Smooth muscle cell (in vitro differentiated cells): ENCODE data around the gene BHLHA9. TPM values are rescaled to one million over a fixed set of nuclear protein-coding genes. Genes with fewer than 3 reads are reported as not detected.

Experiments
- DNase-seq: peaks from one replicate; lab custom pipeline; 2025; ENCODE audit not compliant: unreplicated experiment; lab: John Stamatoyannopoulos, UW
- H2AFZ ChIP-seq: fragments of 200-600 bp; sonication (generic); 2 replicates; pipeline ENCODE4 v1.6.0; 2016; ENCODE audit warnings: antibody characterized with exemption, low read depth, mild to moderate bottlenecking
- H3F3A ChIP-seq: fragments of 200-600 bp; sonication (generic); 2 replicates; pipeline ENCODE4 v1.6.0; 2017; ENCODE audit warnings: antibody characterized with exemption, low read depth
- H3K27ac ChIP-seq: fragments of 200-600 bp; sonication (generic); 2 replicates; pipeline ENCODE4 v1.5.1; 2016; ENCODE audit warnings: low read depth, mild to moderate bottlenecking
- H3K27me3 ChIP-seq: fragments of 200-600 bp; sonication (generic); 2 replicates; pipeline ENCODE4 v1.6.1; 2016; ENCODE audit warnings: low read depth, mild to moderate bottlenecking
- H3K36me3 ChIP-seq: fragments of 200-600 bp; sonication (generic); 2 replicates; pipeline ENCODE4 v1.5.1; 2016; ENCODE audit warnings: low read depth
- H3K4me1 ChIP-seq: fragments of 200-600 bp; sonication (generic); 2 replicates; pipeline ENCODE4 v1.5.1; 2016; ENCODE audit warnings: low read depth
- H3K4me2 ChIP-seq: fragments of 200-600 bp; sonication (generic); 2 replicates; pipeline ENCODE4 v1.6.0; 2016; ENCODE audit warnings: mild to moderate bottlenecking
- H3K4me3 ChIP-seq: fragments of 200-600 bp; sonication (generic); 2 replicates; pipeline ENCODE4 v1.5.1; 2016; ENCODE audit warnings: mild to moderate bottlenecking
- H3K79me2 ChIP-seq: fragments of 200-600 bp; sonication (generic); 2 replicates; pipeline ENCODE4 v1.6.0; 2016; ENCODE audit warnings: low read depth, mild to moderate bottlenecking
- H3K9ac ChIP-seq: fragments of 200-600 bp; sonication (generic); 2 replicates; pipeline ENCODE4 v1.6.0; 2016; ENCODE audit warnings: low read depth
- H3K9me3 ChIP-seq: fragments of 200-600 bp; sonication (generic); replicated peaks from 2 replicates; pipeline ENCODE4 v1.5.1; 2016; ENCODE audit warnings: low read depth
- H4K20me1 ChIP-seq: fragments of 200-600 bp; sonication (generic); 2 replicates; pipeline ENCODE4 v1.6.0; 2016; ENCODE audit warnings: low read depth
- CTCF ChIP-seq: fragments of 200-600 bp; sonication (generic); IDR thresholded peaks from 2 replicates; pipeline ENCODE4 v1.5.1; 2017; ENCODE audit warnings: borderline replicate concordance, mild to moderate bottlenecking, antibody characterized with exemption; ENCODE audit not compliant: insufficient read depth, poor library complexity, severe bottlenecking
- WGBS: methylation state at CpG from one replicate; pipeline ENCODE4 v1.1.7; 2016; ENCODE audit warnings: low lambda C conversion rate; 5-methylcytosine and 5-hydroxymethylcytosine counted together
- polyA plus RNA-seq: library from polyadenylated mRNA; unstranded; fragments of >200 nt; fragmentation: Nextera tagmentation; extraction: Ambion mirVana; gene quantifications from 2 replicates; pipeline ENCODE4 v1.2.1, GENCODE V29; 2016
- total RNA-seq: library from RNA; depleted of rRNA; stranded (reverse); fragments of >200 nt; gene quantifications from 2 replicates; pipeline ENCODE4 v1.2.3, GENCODE V29; 2014

BHLHA9 gene
- total and polyA plus RNA-seq, 2 experiments from 2014 or later, result not detected

- H2AFZ ChIP-seq, result no peak overlapping the region
- WGBS, result 68% methylated on average over 9 of the region's 9 CpGs
- DNase-seq, result no peak
- H3F3A ChIP-seq, result no peaks in the 10 kb centered on the region
- H3K27me3 ChIP-seq, result peaks cover 6% of the 10 kb centered on the region
- no peaks in the 10 kb centered on the region for H3K4me1 ChIP-seq
- H3K9me3 ChIP-seq, result no peaks in the 10 kb centered on the region
- no peak overlapping the region for H3K4me2 ChIP-seq
- H3K36me3 ChIP-seq, result no peaks in the 10 kb centered on the region
- no peaks in the 10 kb centered on the region for H4K20me1 ChIP-seq
- no peak for TF ChIP-seq CTCF
- no peak overlapping the region for H3K27ac ChIP-seq
- H3K79me2 ChIP-seq, result no peaks in the 10 kb centered on the region
- H3K4me3 ChIP-seq, result no peak overlapping the region
- no peak overlapping the region for H3K9ac ChIP-seq
Measured at GRCh38 chr17:1241929-1242328, 28.3 kb upstream of the BHLHA9 start.

- no peak for DNase-seq
- WGBS, result 83% methylated on average over 9 of the region's 9 CpGs
- Histone ChIP-seq H3K9ac (no peak overlapping the region), H3K4me2 (no peak overlapping the region), H2AFZ (no peak overlapping the region), H4K20me1 (no peaks in the 10 kb centered on the region), H3K36me3 (no peaks in the 10 kb centered on the region), H3F3A (no peaks in the 10 kb centered on the region), H3K9me3 (no peaks in the 10 kb centered on the region), H3K4me3 (no peak overlapping the region), H3K4me1 (no peaks in the 10 kb centered on the region), H3K27ac (no peak overlapping the region), H3K27me3 (peaks cover 6% of the 10 kb centered on the region), H3K79me2 (no peaks in the 10 kb centered on the region)
- TF ChIP-seq CTCF, result no peak
Measured at GRCh38 chr17:1244606-1245012, 25.6 kb upstream of the BHLHA9 start.

GRCh38 chr17:1251866-1252608 is 18.2 kb upstream of the BHLHA9 start:
- H3K27ac ChIP-seq, result no peak overlapping the region
- no peak overlapping the region for H2AFZ ChIP-seq
- no peaks in the 10 kb centered on the region for H3K9me3 ChIP-seq
- WGBS, result 63% methylated on average over 16 of the region's 16 CpGs
- no peaks in the 10 kb centered on the region for H3F3A ChIP-seq
- H3K27me3 ChIP-seq, result peaks cover 14% of the 10 kb centered on the region
- no peak overlapping the region for H3K4me2 ChIP-seq
- H4K20me1 ChIP-seq, result no peaks in the 10 kb centered on the region
- TF ChIP-seq CTCF, result no peak
- H3K79me2 ChIP-seq, result no peaks in the 10 kb centered on the region
- no peaks in the 10 kb centered on the region for H3K36me3 ChIP-seq
- no peaks in the 10 kb centered on the region for H3K4me1 ChIP-seq
- no peak overlapping the region for H3K9ac ChIP-seq
- no peak for DNase-seq
- H3K4me3 ChIP-seq, result no peak overlapping the region

GRCh38 chr17:1255041-1255440 is 15.2 kb upstream of the BHLHA9 start:
- H3K36me3 ChIP-seq, result no peaks in the 10 kb centered on the region
- H3K9ac ChIP-seq, result no peak overlapping the region
- H3K79me2 ChIP-seq, result no peaks in the 10 kb centered on the region
- H4K20me1 ChIP-seq, result no peaks in the 10 kb centered on the region
- H3F3A ChIP-seq, result no peaks in the 10 kb centered on the region
- H3K27me3 ChIP-seq, result peaks cover 14% of the 10 kb centered on the region
- H3K27ac ChIP-seq, result no peak overlapping the region
- 16% methylated on average over 6 of the region's 6 CpGs for WGBS
- DNase-seq, result no peak
- no peaks in the 10 kb centered on the region for H3K4me1 ChIP-seq
- no peak for TF ChIP-seq CTCF
- no peak overlapping the region for H3K4me2 ChIP-seq
- H3K4me3 ChIP-seq, result no peak overlapping the region
- no peaks in the 10 kb centered on the region for H3K9me3 ChIP-seq
- H2AFZ ChIP-seq, result no peak overlapping the region
